ENCODE measurements around the gene RMND5B.
"Not testable (repeated sequence)": the region's sequence is repeated elsewhere in the genome, so short reads cannot be mapped to it uniquely, and the experiment has no call there.

Gene RMND5B

DNA sequence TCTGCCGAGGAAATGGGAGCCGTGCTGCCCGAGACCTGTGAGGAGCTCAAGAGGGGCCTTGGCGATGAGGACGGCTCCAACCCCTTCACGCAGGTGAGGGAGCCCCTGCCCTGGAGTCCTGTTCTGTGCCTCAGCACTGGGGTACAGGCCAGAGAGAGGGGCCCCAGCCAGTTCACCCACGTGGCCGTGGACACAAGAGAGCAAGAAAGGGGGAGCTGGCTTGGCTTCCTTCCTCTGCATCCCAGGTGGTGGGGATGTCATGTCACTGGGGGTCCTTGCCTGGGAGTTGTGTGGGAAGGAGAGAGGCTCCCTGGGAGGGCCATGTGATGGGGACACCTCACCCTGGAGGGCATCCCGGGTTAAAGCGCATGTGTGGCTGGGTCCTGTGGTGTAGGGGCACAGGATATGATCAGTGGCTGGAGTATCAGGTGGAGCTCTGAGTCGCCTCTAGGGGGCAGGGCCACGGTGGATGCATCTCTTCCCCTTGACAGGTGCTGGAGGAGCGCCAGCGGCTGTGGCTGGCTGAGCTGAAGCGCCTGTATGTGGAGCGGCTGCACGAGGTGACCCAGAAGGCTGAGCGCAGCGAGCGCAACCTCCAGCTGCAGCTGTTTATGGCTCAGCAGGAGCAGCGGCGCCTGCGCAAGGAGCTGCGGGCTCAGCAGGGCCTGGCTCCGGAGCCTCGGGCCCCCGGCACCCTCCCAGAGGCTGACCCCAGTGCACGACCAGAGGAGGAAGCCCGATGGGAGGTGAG is 10.0 kb upstream of the RMND5B start:
- 85% methylated on average over 29 of the region's 29 CpGs for WGBS, 2 experiments
- H3K27ac ChIP-seq (ENCODE audit: insufficient read depth, low read depth, low read length, poor library complexity, severe bottlenecking): no peak overlapping the region
- no peak overlapping the region for H3K4me3 ChIP-seq (ENCODE audit: insufficient read depth, low read depth, low read length)
- peaks cover 7% of the 10 kb centered on the region for H3K36me3 ChIP-seq (ENCODE audit: control insufficient read depth, insufficient read depth, low read length)
- no peaks in the 10 kb centered on the region for H3K27me3 ChIP-seq (ENCODE audit: control insufficient read depth, insufficient read depth, low read length, poor library complexity, severe bottlenecking)
- H3K4me1 ChIP-seq (ENCODE audit: control insufficient read depth, insufficient read depth, low read length): peaks cover 52% of the 10 kb centered on the region
- H3K9me3 ChIP-seq (ENCODE audit: control insufficient read depth, low read length): no peaks in the 10 kb centered on the region

DNA sequence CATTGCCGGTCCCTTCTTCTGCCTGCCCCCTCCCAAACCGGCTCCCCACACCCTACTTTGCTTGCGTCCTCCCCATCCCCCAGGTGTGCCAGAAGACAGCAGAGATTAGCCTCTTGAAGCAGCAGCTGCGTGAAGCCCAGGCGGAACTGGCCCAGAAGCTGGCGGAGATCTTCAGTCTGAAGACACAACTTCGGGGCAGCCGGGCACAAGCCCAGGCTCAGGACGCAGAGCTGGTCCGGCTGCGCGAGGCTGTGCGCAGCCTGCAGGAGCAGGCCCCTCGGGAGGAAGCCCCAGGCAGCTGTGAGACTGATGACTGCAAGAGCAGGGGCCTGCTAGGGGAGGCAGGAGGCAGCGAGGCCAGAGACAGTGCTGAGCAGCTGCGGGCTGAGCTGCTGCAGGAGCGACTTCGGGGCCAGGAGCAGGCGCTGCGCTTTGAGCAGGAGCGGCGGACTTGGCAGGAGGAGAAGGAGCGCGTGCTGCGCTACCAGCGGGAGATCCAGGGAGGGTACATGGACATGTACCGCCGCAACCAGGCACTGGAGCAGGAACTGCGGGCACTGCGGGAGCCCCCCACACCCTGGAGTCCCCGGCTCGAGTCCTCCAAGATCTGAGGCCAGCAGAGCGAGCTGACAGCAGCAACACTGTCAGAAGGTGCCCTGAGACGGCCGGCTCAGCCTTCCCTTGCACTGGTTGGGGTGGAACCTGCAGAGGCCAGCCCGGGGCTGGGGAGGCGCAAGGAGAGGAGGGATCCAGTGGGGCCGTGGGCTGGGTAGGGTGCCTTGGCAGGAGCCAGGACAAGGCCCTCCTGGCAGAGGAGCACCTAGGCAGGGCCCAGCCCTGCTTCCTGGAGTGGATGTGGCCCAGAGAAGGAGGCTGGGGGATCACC is 9.2 kb upstream of the RMND5B start:
- Histone ChIP-seq H3K27me3 (ENCODE audit: control insufficient read depth, insufficient read depth, low read length, poor library complexity, severe bottlenecking) (no peaks in the 10 kb centered on the region), H3K4me1 (ENCODE audit: control insufficient read depth, insufficient read depth, low read length) (peaks cover 54% of the 10 kb centered on the region), H3K9me3 (ENCODE audit: control insufficient read depth, low read length) (no peaks in the 10 kb centered on the region), H3K27ac (ENCODE audit: insufficient read depth, low read depth, low read length, poor library complexity, severe bottlenecking) (no peak overlapping the region), H3K4me3 (ENCODE audit: insufficient read depth, low read depth, low read length) (no peak overlapping the region), H3K36me3 (ENCODE audit: control insufficient read depth, insufficient read depth, low read length) (peaks cover 7% of the 10 kb centered on the region)
- 96% methylated on average over 38 of the region's 38 CpGs for WGBS, 2 experiments

DNA sequence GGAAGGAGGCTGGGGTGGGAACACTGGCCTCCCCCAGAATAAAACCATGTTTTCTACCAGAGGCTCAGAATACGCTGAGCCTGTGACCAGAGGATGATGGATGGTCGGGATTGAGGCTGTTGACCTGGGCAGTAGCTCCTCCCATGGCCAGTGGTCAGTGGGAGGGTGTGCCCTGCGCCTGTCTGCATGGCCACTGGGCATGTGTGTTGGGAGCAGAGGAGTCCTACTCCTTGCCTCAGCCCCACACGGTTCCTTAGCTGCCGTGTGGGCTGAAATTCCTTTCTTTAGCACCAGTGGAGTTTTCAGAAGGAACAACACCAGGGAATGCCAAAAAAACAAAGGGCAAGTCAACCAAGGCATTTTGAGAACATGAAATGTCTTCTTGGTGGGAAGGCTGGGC is 8.5 kb upstream of the RMND5B start:
- H3K27me3 ChIP-seq (ENCODE audit: control insufficient read depth, insufficient read depth, low read length, poor library complexity, severe bottlenecking): no peaks in the 10 kb centered on the region
- H3K4me1 ChIP-seq (ENCODE audit: control insufficient read depth, insufficient read depth, low read length): peaks cover 52% of the 10 kb centered on the region
- WGBS, 2 experiments: 72 to 83% methylated on average over 5 of the region's 5 CpGs
- H3K27ac ChIP-seq (ENCODE audit: insufficient read depth, low read depth, low read length, poor library complexity, severe bottlenecking): no peak overlapping the region
- H3K9me3 ChIP-seq (ENCODE audit: control insufficient read depth, low read length): no peaks in the 10 kb centered on the region
- H3K36me3 ChIP-seq (ENCODE audit: control insufficient read depth, insufficient read depth, low read length): peaks cover 7% of the 10 kb centered on the region
- H3K4me3 ChIP-seq (ENCODE audit: insufficient read depth, low read depth, low read length): no peak overlapping the region

DNA sequence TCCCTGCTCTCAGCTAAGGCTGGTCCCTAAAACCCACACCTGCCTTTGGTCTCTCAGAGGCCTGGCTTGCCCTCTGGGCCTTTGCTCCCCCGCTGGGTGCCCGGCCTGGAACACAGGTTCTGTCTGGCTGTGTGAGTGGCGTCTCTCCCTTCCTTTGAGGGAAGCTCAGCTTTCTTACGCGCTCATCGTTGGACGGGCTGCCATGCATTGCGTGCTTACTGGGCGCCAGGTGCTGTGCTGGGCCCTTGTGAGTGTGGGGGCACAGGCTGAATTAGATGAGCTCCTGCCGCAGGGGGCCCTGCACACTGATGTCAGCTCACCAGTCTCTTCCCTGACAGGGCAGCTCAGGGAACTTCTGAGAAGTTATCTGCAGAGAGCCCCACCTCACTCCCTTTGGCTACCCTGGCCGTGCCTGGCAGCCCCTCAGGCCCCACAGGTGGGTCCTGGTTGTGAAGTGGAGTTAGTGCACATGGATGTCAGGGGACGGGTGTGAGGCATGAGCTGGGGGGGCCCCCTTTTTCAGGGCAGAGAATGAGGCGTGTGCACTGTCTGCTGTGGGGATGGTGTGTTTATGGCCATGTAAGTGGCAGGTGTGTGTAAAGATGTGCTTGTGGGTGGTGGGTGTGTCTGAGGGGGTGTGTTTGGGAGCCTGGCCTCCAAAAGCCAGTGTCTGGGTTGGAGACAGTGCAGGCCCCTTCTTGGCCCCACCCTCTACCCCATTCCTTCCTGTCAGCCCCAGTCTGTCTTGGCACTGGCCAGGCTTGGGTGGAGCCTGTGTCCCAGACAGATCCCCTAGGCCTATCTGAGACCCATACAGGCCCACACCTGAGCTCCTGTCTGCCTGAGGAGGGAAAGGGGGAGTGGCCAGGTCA is 7.5 kb upstream of the RMND5B start:
- no peaks in the 10 kb centered on the region for H3K27me3 ChIP-seq (ENCODE audit: control insufficient read depth, insufficient read depth, low read length, poor library complexity, severe bottlenecking)
- no peaks in the 10 kb centered on the region for H3K9me3 ChIP-seq (ENCODE audit: control insufficient read depth, low read length)
- H3K27ac ChIP-seq (ENCODE audit: insufficient read depth, low read depth, low read length, poor library complexity, severe bottlenecking): no peak overlapping the region
- no peak overlapping the region for H3K4me3 ChIP-seq (ENCODE audit: insufficient read depth, low read depth, low read length)
- peaks cover 44% of the 10 kb centered on the region for H3K4me1 ChIP-seq (ENCODE audit: control insufficient read depth, insufficient read depth, low read length)
- 89 to 92% methylated on average over 13 of the region's 13 CpGs for WGBS, 2 experiments
- peaks cover 7% of the 10 kb centered on the region for H3K36me3 ChIP-seq (ENCODE audit: control insufficient read depth, insufficient read depth, low read length)

DNA sequence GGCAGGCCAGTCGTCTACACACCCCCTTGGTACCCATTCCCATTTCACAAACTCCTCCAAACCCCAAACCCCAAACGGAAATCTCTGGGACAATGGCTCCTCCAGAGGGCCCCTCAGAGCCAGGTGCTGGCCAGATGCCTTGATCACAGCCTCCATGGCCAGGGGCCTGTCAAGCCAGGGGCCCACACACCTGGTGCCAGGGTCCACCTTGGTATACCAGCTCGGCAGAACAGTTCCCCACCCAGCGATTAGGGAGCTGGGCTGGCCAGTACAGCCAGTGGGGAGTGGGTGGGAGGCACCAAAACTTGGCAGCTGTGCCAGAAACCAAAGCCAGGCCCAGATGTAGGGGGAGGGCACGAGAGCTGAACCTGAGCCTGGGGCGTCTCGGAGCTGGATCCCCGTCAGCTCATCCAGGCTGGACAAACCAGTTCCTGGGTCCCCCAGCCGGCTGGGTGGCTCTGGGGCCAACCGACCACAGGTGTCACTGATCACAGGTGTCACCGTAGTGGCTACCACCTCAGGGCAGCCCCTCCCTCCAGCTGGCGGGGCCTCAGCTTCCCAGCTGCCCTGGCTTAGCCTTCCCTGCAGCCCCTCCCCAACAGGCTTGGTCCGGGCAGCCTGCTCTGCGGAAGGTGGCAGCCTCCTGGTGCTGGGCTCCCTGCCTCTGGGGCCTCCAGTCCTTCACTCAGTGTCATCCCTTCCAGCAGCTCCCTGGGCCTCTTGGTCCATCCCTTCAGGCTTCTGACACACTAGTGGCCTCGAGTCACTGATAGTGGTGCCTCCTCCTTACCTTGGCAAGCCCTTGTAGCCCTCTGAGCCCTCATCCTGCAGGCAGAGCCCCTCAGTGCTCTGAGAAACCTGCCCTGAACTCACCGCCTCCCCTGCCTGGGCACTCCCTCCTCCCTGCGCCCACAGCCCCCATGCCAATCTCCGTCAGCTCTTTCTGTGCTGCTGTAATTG is 6.6 kb upstream of the RMND5B start:
- Histone ChIP-seq H3K4me1 (ENCODE audit: control insufficient read depth, insufficient read depth, low read length) (peaks cover 42% of the 10 kb centered on the region), H3K36me3 (ENCODE audit: control insufficient read depth, insufficient read depth, low read length) (peaks cover 7% of the 10 kb centered on the region), H3K9me3 (ENCODE audit: control insufficient read depth, low read length) (no peaks in the 10 kb centered on the region), H3K27ac (ENCODE audit: insufficient read depth, low read depth, low read length, poor library complexity, severe bottlenecking) (no peak overlapping the region), H3K4me3 (ENCODE audit: insufficient read depth, low read depth, low read length) (no peak overlapping the region), H3K27me3 (ENCODE audit: control insufficient read depth, insufficient read depth, low read length, poor library complexity, severe bottlenecking) (no peaks in the 10 kb centered on the region)
- WGBS, 2 experiments: 89 to 90% methylated on average over 18 of the region's 18 CpGs

DNA sequence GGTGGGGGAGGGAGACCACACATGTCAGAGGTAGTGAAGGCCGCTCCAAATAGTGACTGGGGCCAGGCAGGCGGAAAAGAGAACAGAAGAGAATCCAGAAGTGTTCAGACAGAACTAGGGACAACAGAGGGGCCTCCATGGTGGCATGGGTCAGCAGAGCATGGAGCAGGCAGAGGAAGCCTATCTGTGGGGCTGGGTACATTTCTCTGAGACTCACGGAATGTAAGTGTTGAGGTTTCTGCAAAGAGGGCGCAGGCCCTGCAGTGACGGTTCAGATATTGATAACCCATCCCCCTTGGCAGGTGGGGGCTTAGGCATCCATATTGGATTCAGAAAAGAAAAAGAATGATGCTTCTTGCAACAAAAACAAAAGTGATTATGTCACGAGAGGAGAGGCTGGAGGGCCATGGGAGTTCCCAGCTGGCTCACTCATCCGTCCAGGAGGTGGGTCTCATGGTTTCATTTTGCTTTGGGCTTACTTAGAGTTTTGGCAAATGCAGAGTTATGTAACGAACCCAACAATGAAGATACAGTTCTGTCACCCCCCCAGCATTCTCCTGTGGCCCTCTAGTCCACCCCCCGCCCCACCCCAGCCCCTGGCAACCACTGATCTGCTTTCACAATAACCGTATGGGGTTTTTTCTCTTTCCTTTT is 5.4 kb upstream of the RMND5B start:
- no peak overlapping the region for H3K4me3 ChIP-seq (ENCODE audit: insufficient read depth, low read depth, low read length)
- H3K36me3 ChIP-seq (ENCODE audit: control insufficient read depth, insufficient read depth, low read length): peaks cover 7% of the 10 kb centered on the region
- no peaks in the 10 kb centered on the region for H3K9me3 ChIP-seq (ENCODE audit: control insufficient read depth, low read length)
- H3K4me1 ChIP-seq (ENCODE audit: control insufficient read depth, insufficient read depth, low read length): peaks cover 42% of the 10 kb centered on the region
- H3K27me3 ChIP-seq (ENCODE audit: control insufficient read depth, insufficient read depth, low read length, poor library complexity, severe bottlenecking): no peaks in the 10 kb centered on the region
- no peak overlapping the region for H3K27ac ChIP-seq (ENCODE audit: insufficient read depth, low read depth, low read length, poor library complexity, severe bottlenecking)
- 80 to 83% methylated on average over 9 of the region's 10 CpGs for WGBS, 2 experiments

DNA sequence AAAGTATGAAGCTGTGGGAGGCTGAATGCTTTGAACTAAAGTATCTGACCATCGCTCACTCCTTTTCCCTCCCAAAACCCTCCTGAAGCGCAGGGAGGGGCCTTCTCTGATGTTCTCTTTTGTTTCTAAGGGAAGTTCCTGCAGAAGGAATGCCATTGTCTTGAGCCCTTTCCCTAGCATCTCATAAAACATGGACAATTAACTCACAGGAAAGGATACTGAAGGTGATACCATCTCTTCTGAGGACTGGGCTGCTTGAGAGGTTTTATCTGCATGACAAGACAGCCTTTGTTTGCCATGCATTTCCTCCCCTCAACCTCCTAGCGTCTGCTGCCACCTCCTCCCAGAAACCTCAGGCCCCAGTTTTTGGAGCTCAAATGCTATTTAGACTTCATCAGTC is 4.3 kb upstream of the RMND5B start:
- Histone ChIP-seq H3K4me3 (ENCODE audit: insufficient read depth, low read depth, low read length) (no peak overlapping the region), H3K4me1 (ENCODE audit: control insufficient read depth, insufficient read depth, low read length) (peaks cover 42% of the 10 kb centered on the region), H3K27ac (ENCODE audit: insufficient read depth, low read depth, low read length, poor library complexity, severe bottlenecking) (peak overlapping the region; percentile 56), H3K9me3 (ENCODE audit: control insufficient read depth, low read length) (no peaks in the 10 kb centered on the region), H3K27me3 (ENCODE audit: control insufficient read depth, insufficient read depth, low read length, poor library complexity, severe bottlenecking) (no peaks in the 10 kb centered on the region), H3K36me3 (ENCODE audit: control insufficient read depth, insufficient read depth, low read length) (peaks cover 7% of the 10 kb centered on the region)
- WGBS, 2 experiments: 5 to 6% methylated on average over 3 of the region's 3 CpGs

DNA sequence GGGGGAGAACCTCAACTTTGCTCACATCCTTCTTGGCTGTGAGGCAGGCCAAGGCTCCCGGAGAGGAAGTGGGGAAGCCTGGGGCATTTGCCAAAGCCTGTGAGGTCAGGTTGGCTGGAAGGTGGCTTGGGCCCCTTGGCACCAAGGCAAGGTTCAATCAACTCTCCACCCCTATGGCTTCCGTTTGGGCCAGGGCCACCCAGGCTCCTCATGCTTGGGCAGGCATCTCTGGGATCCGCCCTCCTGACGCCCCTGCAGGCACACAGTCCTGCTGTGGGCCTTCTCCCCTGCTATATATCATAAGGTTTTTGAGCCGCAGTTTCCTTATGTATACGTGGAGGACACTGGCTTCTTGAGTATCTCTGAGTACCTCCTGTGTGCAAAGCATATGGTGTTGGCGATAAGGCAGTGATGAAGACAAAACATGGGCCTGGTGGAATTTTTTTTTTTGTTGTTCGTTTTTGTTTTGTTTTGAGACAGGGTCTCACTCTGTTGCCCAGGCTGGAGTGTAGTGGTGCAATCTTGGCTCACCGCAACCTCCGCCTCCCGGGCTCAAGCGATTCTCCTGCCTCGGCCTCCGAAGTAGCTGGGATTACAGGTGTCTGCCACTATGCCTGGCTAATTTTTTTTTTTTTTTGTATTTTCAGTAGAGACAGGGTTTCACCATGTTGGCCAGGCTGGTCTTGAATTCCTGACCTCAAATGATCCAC is 3.4 kb upstream of the RMND5B start:
- H3K27ac ChIP-seq (ENCODE audit: insufficient read depth, low read depth, low read length, poor library complexity, severe bottlenecking); H3K27me3 ChIP-seq (ENCODE audit: control insufficient read depth, insufficient read depth, low read length, poor library complexity, severe bottlenecking); H3K4me3 ChIP-seq (ENCODE audit: insufficient read depth, low read depth, low read length); H3K9me3 ChIP-seq (ENCODE audit: control insufficient read depth, low read length); H3K36me3 ChIP-seq (ENCODE audit: control insufficient read depth, insufficient read depth, low read length): not testable (repeated sequence)
- 80 to 86% methylated on average over 13 to 14 of the region's 14 CpGs for WGBS, 2 experiments
- H3K4me1 ChIP-seq (ENCODE audit: control insufficient read depth, insufficient read depth, low read length): peaks cover 34% of the 10 kb centered on the region
